GM23338 (cell line): ENCODE measurements around the gene RAMACL. TPM values are rescaled to one million over a fixed set of nuclear protein-coding genes. Genes with fewer than 3 reads are reported as not detected.

Experiments
- ATAC-seq: fragments of 200-7000 bp; cut with Tn5 transposase; 3 replicates; pipeline ENCODE4 v1.9.1; 2020
- DNase-seq: peaks from one replicate; pipeline ENCODE4 v3.0.0-alpha.2; 2015; ENCODE audit warnings: low spot score
- H2AFZ ChIP-seq: fragments of 200-600 bp; sonication (generic); 2 replicates; pipeline ENCODE4 v1.8.0; 2016; ENCODE audit warnings: antibody characterized with exemption, mild to moderate bottlenecking, moderate library complexity
- H3F3A ChIP-seq: fragments of 200-600 bp; sonication (generic); replicated peaks from 2 replicates; pipeline ENCODE4 v1.8.0; 2017; ENCODE audit warnings: antibody characterized with exemption, mixed run types, low read depth
- H3K27ac ChIP-seq: fragments of 200-600 bp; sonication (generic); 2 replicates; pipeline ENCODE4 v1.6.1; 2016; ENCODE audit warnings: low read depth
- H3K27me3 ChIP-seq: fragments of 200-600 bp; sonication (generic); 2 replicates; pipeline ENCODE4 v1.8.0; 2016; ENCODE audit warnings: mild to moderate bottlenecking, mixed run types, moderate library complexity; ENCODE audit not compliant: insufficient read depth
- H3K36me3 ChIP-seq: fragments of 200-600 bp; sonication (generic); 2 replicates; pipeline ENCODE4 v1.8.0; 2016; ENCODE audit warnings: mild to moderate bottlenecking; ENCODE audit not compliant: insufficient read depth
- H3K4me1 ChIP-seq: fragments of 200-600 bp; sonication (generic); 2 replicates; pipeline ENCODE4 v1.8.0; 2016; ENCODE audit warnings: mild to moderate bottlenecking, moderate library complexity; ENCODE audit not compliant: insufficient read depth
- H3K4me2 ChIP-seq: fragments of 200-600 bp; sonication (generic); 2 replicates; pipeline ENCODE4 v1.7.1; 2017; ENCODE audit warnings: mixed run types
- H3K4me3 ChIP-seq: fragments of 200-600 bp; sonication (generic); 2 replicates; pipeline ENCODE4 v1.6.1; 2016; ENCODE audit warnings: mixed run types
- H3K79me2 ChIP-seq: fragments of 200-600 bp; sonication (generic); replicated peaks from 2 replicates; pipeline ENCODE4 v1.8.0; 2017; ENCODE audit warnings: mild to moderate bottlenecking; ENCODE audit not compliant: insufficient read depth
- H3K9me2 ChIP-seq: fragments of 200-600 bp; sonication (generic); 2 replicates; pipeline ENCODE4 v1.8.0; 2017; ENCODE audit not compliant: insufficient read depth
- H4K20me1 ChIP-seq: fragments of 200-600 bp; sonication (generic); replicated peaks from 2 replicates; pipeline ENCODE4 v1.8.0; 2017; ENCODE audit warnings: mild to moderate bottlenecking; ENCODE audit not compliant: insufficient read depth
- H3K27ac Mint-ChIP-seq: 2 replicates; pipeline ENCODE4 v1.8.0; 2020; ENCODE audit warnings: inconsistent platforms, mild to moderate bottlenecking, moderate library complexity, mixed read lengths
- H3K27me3 Mint-ChIP-seq: 3 replicates; pipeline ENCODE4 v1.8.0; 2022; ENCODE audit warnings: low read depth, mild to moderate bottlenecking, moderate library complexity, mixed read lengths, inconsistent platforms; ENCODE audit not compliant: insufficient read depth, poor library complexity
- H3K36me3 Mint-ChIP-seq: 3 replicates; pipeline ENCODE4 v1.8.0; 2021; ENCODE audit warnings: low read depth, mild to moderate bottlenecking, inconsistent platforms, moderate library complexity, mixed read lengths
- H3K4me1 Mint-ChIP-seq: 3 replicates; pipeline ENCODE4 v1.8.0; 2020; ENCODE audit warnings: mild to moderate bottlenecking, inconsistent platforms, mixed read lengths
- H3K4me3 Mint-ChIP-seq: 3 replicates; pipeline ENCODE4 v1.8.0; 2021; ENCODE audit warnings: moderate library complexity, mild to moderate bottlenecking, inconsistent platforms, mixed read lengths
- H3K9me3 Mint-ChIP-seq: 3 replicates; pipeline ENCODE4 v1.8.0; 2020; ENCODE audit warnings: moderate library complexity, mild to moderate bottlenecking, inconsistent platforms, mixed read lengths
- CREB1 ChIP-seq: fragments of 250-450 bp; sonication (Bioruptor Pico); IDR thresholded peaks from 2 replicates; pipeline ENCODE4 v1.5.0; 2020; ENCODE audit warnings: low read depth, mild to moderate bottlenecking, moderate library complexity
- CTCF ChIP-seq, 2 experiments: fragments of 200-600 bp in 1 of 2; sonication (generic) in 1 of 2; conservative IDR thresholded peaks; 2 replicates each; pipeline versions ENCODE4 v1.5.1 to v1.6.1; 2016 to 2017; ENCODE audit warnings: antibody characterized with exemption in 2 of 2, low read depth in 2 of 2, mild to moderate bottlenecking in 2 of 2, moderate library complexity in 1 of 2
- ETS1 ChIP-seq: IDR thresholded peaks from 2 replicates; pipeline ENCODE4 v1.6.1; 2016; ENCODE audit warnings: antibody characterized with exemption
- EZH2 ChIP-seq: fragments of 200-600 bp; sonication (generic); IDR thresholded peaks from one replicate; pipeline ENCODE4 v1.8.0; 2017; ENCODE audit warnings: antibody characterized with exemption, mild to moderate bottlenecking, low read depth; ENCODE audit not compliant: unreplicated experiment
- EZH2phosphoT487 ChIP-seq: fragments of 200-600 bp; sonication (generic); IDR thresholded peaks from one replicate; pipeline ENCODE4 v1.8.1; 2018; ENCODE audit warnings: antibody characterized with exemption; ENCODE audit not compliant: unreplicated experiment
- JUNB ChIP-seq: IDR thresholded peaks from one replicate; pipeline ENCODE4 v1.6.1; 2016; ENCODE audit warnings: antibody characterized with exemption; ENCODE audit not compliant: unreplicated experiment
- NANOG ChIP-seq: IDR thresholded peaks from 2 replicates; pipeline ENCODE4 v1.6.1; 2016; ENCODE audit warnings: antibody characterized with exemption, borderline replicate concordance
- POLR2AphosphoS5 ChIP-seq: IDR thresholded peaks from 2 replicates; pipeline ENCODE4 v1.6.1; 2016; ENCODE audit warnings: antibody characterized with exemption, low read depth
- REST ChIP-seq: IDR thresholded peaks from one replicate; pipeline ENCODE4 v1.6.1; 2018; ENCODE audit warnings: antibody characterized with exemption; ENCODE audit not compliant: unreplicated experiment
- STAT1 ChIP-seq: IDR thresholded peaks from one replicate; pipeline ENCODE4 v1.6.1; 2016; ENCODE audit warnings: antibody characterized with exemption; ENCODE audit not compliant: unreplicated experiment
- ZNF114 ChIP-seq: fragments of 250-450 bp; sonication (Bioruptor Pico); IDR thresholded peaks from 2 replicates; pipeline ENCODE4 v1.5.0; 2020; ENCODE audit warnings: mild to moderate bottlenecking, moderate library complexity
- ZNF331 ChIP-seq: fragments of 250-450 bp; sonication (Bioruptor Pico); IDR thresholded peaks from 2 replicates; pipeline ENCODE4 v1.5.0; 2020; ENCODE audit warnings: low read depth, mild to moderate bottlenecking, moderate library complexity
- ZNF462 ChIP-seq: fragments of 250-450 bp; sonication (Bioruptor Pico); IDR thresholded peaks from 2 replicates; pipeline ENCODE4 v1.5.0; 2020; ENCODE audit warnings: mild to moderate bottlenecking, moderate library complexity
- polyA plus RNA-seq: library from polyadenylated mRNA; unstranded; fragments of >200 nt; fragmentation: Nextera tagmentation; extraction: Ambion mirVana; gene quantifications from 2 replicates; pipeline ENCODE4 v1.2.1, GENCODE V29; 2016
- total RNA-seq: library from RNA; depleted of rRNA; stranded (reverse); fragments of >200 nt; shearing (Covaris generic); gene quantifications from 2 replicates; pipeline ENCODE4 v1.2.3, GENCODE V29; 2014

RAMACL gene
- total and polyA plus RNA-seq, 2 experiments from 2014 or later = 0.61 to 4.0 TPM

DNA sequence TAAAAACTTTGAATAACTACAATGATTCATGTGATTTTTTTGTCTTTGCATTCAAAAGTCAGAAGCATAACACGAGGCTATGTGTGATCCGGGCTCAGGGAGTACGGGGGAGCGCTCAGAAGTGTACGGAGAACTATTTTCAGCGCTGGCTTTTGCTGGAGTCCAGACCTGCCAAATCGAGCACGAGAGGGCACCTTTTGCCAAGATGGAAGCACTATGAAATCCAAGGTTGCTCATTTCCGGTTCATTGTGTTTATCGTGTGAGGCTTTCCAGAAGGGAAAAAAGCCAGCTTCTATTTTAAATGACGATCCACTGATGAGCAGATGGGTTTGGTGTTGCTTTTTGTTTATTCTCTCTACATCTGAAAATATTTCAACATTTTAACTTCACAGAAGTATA, 11.3 kb downstream of the RAMACL start:
- peaks cover 10% of the 10 kb centered on the region for H3K27me3 Mint-ChIP-seq
- Histone ChIP-seq H3K4me3 (no peak overlapping the region), H3K4me1 (peaks cover 21% of the 10 kb centered on the region), H4K20me1 (peaks cover 5% of the 10 kb centered on the region), H3F3A (peaks cover 6% of the 10 kb centered on the region; the same call in 1 of the 2 replicates), H3K27me3 (no peaks in the 10 kb centered on the region), H3K9me2 (no peaks in the 10 kb centered on the region), H3K27ac (no peak overlapping the region), H3K36me3 (no peaks in the 10 kb centered on the region), H3K79me2 (peaks cover 50% of the 10 kb centered on the region), H2AFZ (no peak overlapping the region), H3K4me2 (no peak overlapping the region)
- H3K36me3 Mint-ChIP-seq = peaks cover 39% of the 10 kb centered on the region
- DNase-seq = no peak
- H3K4me1 Mint-ChIP-seq = peaks cover 42% of the 10 kb centered on the region
- H3K27ac Mint-ChIP-seq = no peak overlapping the region
- peaks cover 22% of the 10 kb centered on the region for H3K9me3 Mint-ChIP-seq
- no peak overlapping the region for H3K4me3 Mint-ChIP-seq
- TF ChIP-seq ZNF114 (CRISPR knock-in tag) = no peak
- TF ChIP-seq POLR2AphosphoS5 = no peak
- TF ChIP-seq REST = no peak
- no peak for TF ChIP-seq CREB1
- no peak for TF ChIP-seq ETS1
- no peak for TF ChIP-seq CTCF (conservative IDR thresholded peaks at IDR 0.05; ENCODE audit: low read depth in 2 of 2)
- TF ChIP-seq EZH2phosphoT487 = no peak
- no peak for TF ChIP-seq EZH2
- TF ChIP-seq JUNB = no peak
- no peak for TF ChIP-seq ZNF462 (CRISPR knock-in tag)
- TF ChIP-seq NANOG = no peak
- TF ChIP-seq ZNF331 (CRISPR knock-in tag) = no peak
- no peak for TF ChIP-seq STAT1
- no peak for ATAC-seq
